ENCODE data around the gene ABCC1.
"Not testable (repeated sequence)": the region's sequence is repeated elsewhere in the genome, so short reads cannot be mapped to it uniquely, and the experiment has no call there.

ABCC1 gene

DNA sequence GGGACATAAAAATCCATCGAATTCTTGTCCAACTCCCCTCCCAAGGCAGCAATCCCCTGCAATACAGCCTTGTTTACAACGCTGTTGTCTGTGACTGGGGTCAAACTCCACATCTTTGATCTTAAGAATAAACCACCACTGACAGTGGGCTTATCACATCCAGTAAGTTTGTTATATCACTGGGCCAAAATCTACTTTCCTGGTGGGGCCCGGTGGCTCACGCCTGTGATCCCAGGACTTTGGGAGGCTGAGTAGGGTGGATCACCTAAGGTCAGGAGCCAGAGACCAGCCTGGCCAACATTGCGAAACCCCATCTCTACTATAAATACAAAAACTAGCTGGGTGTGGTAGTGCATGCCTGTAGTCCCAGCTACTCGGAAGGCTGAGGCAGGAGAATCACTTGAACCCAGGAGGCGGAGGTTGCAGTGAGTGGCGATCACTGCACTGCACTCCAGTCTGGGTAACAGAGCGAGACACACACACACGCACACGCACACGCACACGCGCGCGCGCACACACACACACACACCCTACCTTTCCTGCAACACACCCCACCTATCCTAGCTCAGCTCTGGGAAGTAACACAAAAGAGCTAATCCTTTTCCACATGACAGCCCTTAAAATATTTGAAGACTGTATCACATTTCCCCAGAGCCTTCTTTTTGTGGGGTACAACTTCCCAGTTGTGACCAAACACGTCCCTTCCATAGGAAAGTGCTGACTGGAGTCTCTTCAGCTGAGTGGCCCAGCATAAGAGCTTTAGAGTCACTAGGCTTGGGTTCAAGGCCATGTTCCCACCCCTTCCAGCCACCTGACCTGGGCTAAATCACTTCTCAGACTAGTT lies 20.9 kb upstream of the ABCC1 start:
- TF ChIP-seq CTCF (IDR thresholded peaks at IDR 0.05; ENCODE audit: low read depth, low read length), result no peak

DNA sequence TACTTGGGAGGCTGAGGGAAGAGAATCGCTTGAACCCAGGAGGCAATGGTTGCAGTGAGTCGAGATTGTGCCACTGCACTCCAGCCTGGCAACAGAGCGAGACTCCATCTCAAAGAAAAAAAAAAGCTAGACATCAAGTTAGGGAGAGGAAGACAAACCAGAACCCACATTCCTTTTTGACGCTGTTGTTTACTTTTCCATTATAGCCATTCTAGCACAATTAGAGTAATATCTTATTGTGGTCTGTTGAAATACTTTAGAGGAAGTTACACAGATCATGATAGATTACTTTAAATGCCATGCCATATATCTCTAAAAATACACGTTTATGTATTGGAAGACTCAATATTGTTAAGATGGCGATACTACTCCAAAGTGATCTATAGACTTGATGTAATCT lies 16.5 kb upstream of the ABCC1 start:
- no peak for TF ChIP-seq CTCF (IDR thresholded peaks at IDR 0.05; ENCODE audit: low read depth, low read length)

More for the DNA sequence above, 20.9 kb upstream of the ABCC1 start:
- H3K4me3 ChIP-seq (ENCODE audit: low read depth, low read length), result no peak overlapping the region

GRCh38 chr16:15933781-15934180 lies 15.6 kb upstream of the ABCC1 start:
- TF ChIP-seq CTCF (IDR thresholded peaks at IDR 0.05; ENCODE audit: low read depth, low read length), result no peak
- no peak overlapping the region for H3K4me3 ChIP-seq (ENCODE audit: low read depth, low read length)

More for the DNA sequence above, 16.5 kb upstream of the ABCC1 start:
- no peak overlapping the region for H3K4me3 ChIP-seq (ENCODE audit: low read depth, low read length)

DNA sequence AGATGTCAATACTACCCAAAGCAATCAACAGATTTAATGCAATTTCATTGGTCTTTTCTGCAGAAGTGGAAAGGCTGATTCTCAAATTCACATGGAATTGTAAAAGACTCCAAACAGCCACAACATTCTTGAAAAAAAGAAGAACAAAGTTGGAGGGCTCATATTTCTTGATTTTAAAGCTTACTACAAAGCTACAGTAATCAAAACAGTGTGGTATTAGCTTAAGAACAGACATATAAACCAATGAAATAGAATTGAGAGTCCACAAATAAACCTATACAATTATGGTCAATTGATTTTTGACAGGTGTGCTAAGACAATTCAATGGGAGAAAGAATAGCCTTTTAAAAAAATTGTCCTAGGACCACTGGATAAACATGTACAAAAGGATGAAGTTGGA lies 14.4 kb upstream of the ABCC1 start:
- no peak for TF ChIP-seq CTCF (IDR thresholded peaks at IDR 0.05; ENCODE audit: low read depth, low read length)
- H3K4me3 ChIP-seq (ENCODE audit: low read depth, low read length), result no peak overlapping the region

- not testable (repeated sequence) for H3K4me3 ChIP-seq (ENCODE audit: low read depth, low read length)
Measured at GRCh38 chr16:15936809-15937208, 12.6 kb upstream of the ABCC1 start.

- TF ChIP-seq CTCF (IDR thresholded peaks at IDR 0.05; ENCODE audit: low read depth, low read length), result no peak
- H3K4me3 ChIP-seq (ENCODE audit: low read depth, low read length), result no peak overlapping the region
Measured at GRCh38 chr16:15942931-15943690, 6.3 kb upstream of the ABCC1 start.

- H3K4me3 ChIP-seq (ENCODE audit: low read depth, low read length), result no peak overlapping the region
- TF ChIP-seq CTCF (IDR thresholded peaks at IDR 0.05; ENCODE audit: low read depth, low read length), result no peak
Measured at GRCh38 chr16:15946257-15947044, 3.0 kb upstream of the ABCC1 start.

Data from WI38 (cell line).